Measurements from ENCODE around the gene ATXN2. TPM values are rescaled to one million over a fixed set of nuclear protein-coding genes. Genes with fewer than 3 reads are reported as not detected.

The ATXN2 gene
- total and polyA plus RNA-seq, 2 experiments from 2014 or later, result 19.2 to 56.4 TPM

DNA sequence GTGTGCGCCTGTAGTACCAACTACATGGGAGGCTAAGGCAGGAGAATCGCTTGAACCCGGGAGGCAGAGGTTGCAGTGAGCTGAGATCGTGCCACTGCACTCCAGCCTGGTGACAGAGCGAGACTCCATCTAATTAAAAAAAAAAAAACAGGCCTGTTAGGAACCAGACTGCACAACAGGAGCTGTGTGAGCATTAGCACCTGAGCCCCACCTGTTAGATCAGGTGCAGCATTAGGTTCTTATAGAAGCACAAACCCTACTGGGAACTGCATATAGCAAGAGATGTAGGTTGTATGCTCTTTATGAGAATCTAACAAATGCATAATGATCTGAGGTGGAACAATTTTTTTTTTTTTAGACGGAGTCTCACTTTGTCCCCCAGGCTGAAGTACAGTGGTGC lies 8.6 kb downstream of the ATXN2 start:
- in situ Hi-C loops (cut with MboI), result no loop called here
- H3K4me2 ChIP-seq (ENCODE audit: unreplicated experiment), result no peak overlapping the region
- no peak overlapping the region for H2AFZ ChIP-seq
- H3K27ac ChIP-seq, result no peak overlapping the region
- H3K9me3 ChIP-seq (ENCODE audit: low read depth), result no peaks in the 10 kb centered on the region
- no peaks in the 10 kb centered on the region for H3K27me3 ChIP-seq (replicated peaks; ENCODE audit: insufficient read depth)
- H3K9ac ChIP-seq, result no peak overlapping the region
- H4K20me1 ChIP-seq (ENCODE audit: insufficient read depth), result peaks cover 51% of the 10 kb centered on the region; the same call in 1 of the 2 replicates
- peaks cover 25% of the 10 kb centered on the region for H3K4me1 ChIP-seq (ENCODE audit: insufficient read depth)
- H3K36me3 ChIP-seq (ENCODE audit: low read depth), result no peaks in the 10 kb centered on the region
- H3K9me2 ChIP-seq (ENCODE audit: insufficient read depth), result no peaks in the 10 kb centered on the region
- H3K4me3 ChIP-seq, result no peak overlapping the region
- DNase-seq, result no peak
- peaks cover 100% of the 10 kb centered on the region for H3K79me2 ChIP-seq (ENCODE audit: insufficient read depth)
- 89 to 92% methylated on average over 6 of the region's 6 CpGs for WGBS, 2 experiments (ENCODE audit: low coverage in 1 of 2, low lambda C conversion rate in 2 of 2, missing lambda C conversion rate in 2 of 2)
- H3F3A ChIP-seq (ENCODE audit: insufficient read depth), result peaks cover 22% of the 10 kb centered on the region
- TF ChIP-seq EZH2phosphoT487 (IDR thresholded peaks at IDR 0.05; ENCODE audit: insufficient read depth, low read depth) (no peak), EZH2 (IDR thresholded peaks at IDR 0.05; ENCODE audit: insufficient read depth, poor library complexity, severe bottlenecking) (no peak)

DNA sequence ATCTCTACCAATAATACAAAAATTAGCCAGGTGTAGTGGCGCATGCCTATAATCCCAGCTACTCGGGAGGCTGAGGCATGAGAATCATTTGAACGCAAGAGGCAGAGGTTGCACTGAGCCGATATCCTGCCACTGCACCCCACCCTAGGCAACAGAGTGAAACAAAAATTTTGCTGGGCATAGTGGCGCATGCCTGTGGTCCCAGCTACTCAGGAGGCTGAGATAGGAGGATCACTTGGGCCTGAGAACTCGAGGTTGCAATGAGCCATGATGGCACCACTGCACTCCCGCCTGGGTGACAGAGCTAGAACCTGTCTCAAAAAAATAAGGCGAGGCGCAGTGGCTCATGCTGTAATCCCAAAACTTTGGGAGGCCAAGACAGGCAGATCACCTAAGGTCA lies 9.5 kb downstream of the ATXN2 start:
- Histone ChIP-seq H3K27ac (no peak overlapping the region), H3K4me3 (no peak overlapping the region), H3K4me2 (ENCODE audit: unreplicated experiment) (no peak overlapping the region), H3K4me1 (ENCODE audit: insufficient read depth) (peaks cover 16% of the 10 kb centered on the region), H3F3A (ENCODE audit: insufficient read depth) (peaks cover 16% of the 10 kb centered on the region), H3K27me3 (replicated peaks; ENCODE audit: insufficient read depth) (no peaks in the 10 kb centered on the region), H3K9ac (no peak overlapping the region), H4K20me1 (ENCODE audit: insufficient read depth) (peaks cover 43% of the 10 kb centered on the region; the same call in 1 of the 2 replicates), H3K9me3 (ENCODE audit: low read depth) (no peaks in the 10 kb centered on the region), H3K36me3 (ENCODE audit: low read depth) (no peaks in the 10 kb centered on the region), H2AFZ (no peak overlapping the region), H3K79me2 (ENCODE audit: insufficient read depth) (peaks cover 100% of the 10 kb centered on the region), H3K9me2 (ENCODE audit: insufficient read depth) (no peaks in the 10 kb centered on the region)
- in situ Hi-C loops (cut with MboI), result no loop called here
- TF ChIP-seq EZH2phosphoT487 (IDR thresholded peaks at IDR 0.05; ENCODE audit: insufficient read depth, low read depth), result no peak
- no peak for TF ChIP-seq EZH2 (IDR thresholded peaks at IDR 0.05; ENCODE audit: insufficient read depth, poor library complexity, severe bottlenecking)
- DNase-seq, result no peak
- 95 to 98% methylated on average over 9 of the region's 9 CpGs for WGBS, 2 experiments (ENCODE audit: low coverage in 1 of 2, low lambda C conversion rate in 2 of 2, missing lambda C conversion rate in 2 of 2)

DNA sequence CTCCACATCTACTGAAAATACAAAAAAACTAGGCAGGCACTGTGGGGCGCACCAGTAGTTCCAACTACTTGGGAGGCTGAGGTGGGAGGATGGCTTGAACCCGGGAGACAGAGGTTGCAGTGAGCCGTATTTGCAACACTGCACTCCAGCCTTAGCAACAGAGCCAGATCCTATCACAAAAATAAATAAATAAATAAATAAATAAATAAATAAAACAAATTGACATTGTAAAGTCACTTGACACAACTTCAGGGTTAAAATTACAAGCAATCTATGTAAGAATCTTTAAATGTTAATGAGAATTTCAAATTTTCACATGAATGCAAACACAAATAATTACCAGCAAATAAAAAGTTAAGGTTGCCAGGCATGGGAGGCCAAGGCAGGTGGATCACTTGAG lies 11.1 kb downstream of the ATXN2 start:
- no peaks in the 10 kb centered on the region for H3K4me1 ChIP-seq (ENCODE audit: insufficient read depth)
- H2AFZ ChIP-seq, result no peak overlapping the region
- in situ Hi-C loops (cut with MboI), result no loop called here
- peaks cover 37% of the 10 kb centered on the region; the same call in 1 of the 2 replicates for H4K20me1 ChIP-seq (ENCODE audit: insufficient read depth)
- H3K9ac ChIP-seq, result no peak overlapping the region
- WGBS, 2 experiments (ENCODE audit: low coverage in 1 of 2, low lambda C conversion rate in 2 of 2, missing lambda C conversion rate in 2 of 2), result 97 to 99% methylated on average over 3 of the region's 3 CpGs
- 0 out of 2 replicates have a peak, but pooled peaks cover under 1% of the 10 kb centered on the region for H3F3A ChIP-seq (ENCODE audit: insufficient read depth)
- H3K9me3 ChIP-seq (ENCODE audit: low read depth), result no peaks in the 10 kb centered on the region
- no peaks in the 10 kb centered on the region for H3K27me3 ChIP-seq (replicated peaks; ENCODE audit: insufficient read depth)
- TF ChIP-seq EZH2phosphoT487 (IDR thresholded peaks at IDR 0.05; ENCODE audit: insufficient read depth, low read depth) (no peak), EZH2 (IDR thresholded peaks at IDR 0.05; ENCODE audit: insufficient read depth, poor library complexity, severe bottlenecking) (no peak)
- H3K4me2 ChIP-seq (ENCODE audit: unreplicated experiment), result no peak overlapping the region
- no peaks in the 10 kb centered on the region for H3K9me2 ChIP-seq (ENCODE audit: insufficient read depth)
- no peak overlapping the region for H3K27ac ChIP-seq
- DNase-seq, result no peak
- H3K36me3 ChIP-seq (ENCODE audit: low read depth), result no peaks in the 10 kb centered on the region
- no peak overlapping the region for H3K4me3 ChIP-seq
- peaks cover 100% of the 10 kb centered on the region for H3K79me2 ChIP-seq (ENCODE audit: insufficient read depth)

DNA sequence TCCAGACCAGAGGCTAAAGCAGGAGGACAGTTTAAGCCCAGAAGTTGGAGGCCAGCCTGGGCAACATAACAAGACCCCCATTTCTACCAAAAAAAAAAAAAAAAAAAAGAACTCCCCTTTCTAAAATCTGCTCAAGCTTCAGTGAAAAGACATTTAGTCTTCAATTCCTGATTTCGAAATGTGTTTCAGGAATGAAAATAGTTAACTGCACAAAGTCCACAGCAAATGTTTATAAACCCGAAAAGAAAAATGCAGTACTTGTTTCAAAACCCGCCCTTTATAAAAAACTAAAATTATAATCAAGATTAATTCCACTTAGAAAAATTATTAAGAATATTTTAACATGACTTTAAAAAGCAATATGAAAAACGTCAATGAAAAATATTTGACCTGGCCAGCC lies 12.1 kb downstream of the ATXN2 start:
- no peak overlapping the region for H2AFZ ChIP-seq
- H3K4me1 ChIP-seq (ENCODE audit: insufficient read depth), result no peaks in the 10 kb centered on the region
- DNase-seq, result no peak
- H4K20me1 ChIP-seq (ENCODE audit: insufficient read depth), result peaks cover 37% of the 10 kb centered on the region; the same call in 1 of the 2 replicates
- no peaks in the 10 kb centered on the region for H3K9me2 ChIP-seq (ENCODE audit: insufficient read depth)
- H3K9me3 ChIP-seq (ENCODE audit: low read depth), result no peaks in the 10 kb centered on the region
- no peaks in the 10 kb centered on the region for H3K36me3 ChIP-seq (ENCODE audit: low read depth)
- H3F3A ChIP-seq (ENCODE audit: insufficient read depth), result no peaks in the 10 kb centered on the region
- H3K27me3 ChIP-seq (replicated peaks; ENCODE audit: insufficient read depth), result no peaks in the 10 kb centered on the region
- in situ Hi-C loops (cut with MboI), result no loop called here
- TF ChIP-seq EZH2phosphoT487 (IDR thresholded peaks at IDR 0.05; ENCODE audit: insufficient read depth, low read depth) (no peak), EZH2 (IDR thresholded peaks at IDR 0.05; ENCODE audit: insufficient read depth, poor library complexity, severe bottlenecking) (no peak)
- WGBS, 2 experiments (ENCODE audit: low coverage in 1 of 2, low lambda C conversion rate in 2 of 2, missing lambda C conversion rate in 2 of 2), result 63 to 67% methylated on average over 4 of the region's 4 CpGs
- peaks cover 100% of the 10 kb centered on the region for H3K79me2 ChIP-seq (ENCODE audit: insufficient read depth)
- no peak overlapping the region for H3K4me2 ChIP-seq (ENCODE audit: unreplicated experiment)
- no peak overlapping the region for H3K9ac ChIP-seq
- no peak overlapping the region for H3K27ac ChIP-seq
- no peak overlapping the region for H3K4me3 ChIP-seq

DNA sequence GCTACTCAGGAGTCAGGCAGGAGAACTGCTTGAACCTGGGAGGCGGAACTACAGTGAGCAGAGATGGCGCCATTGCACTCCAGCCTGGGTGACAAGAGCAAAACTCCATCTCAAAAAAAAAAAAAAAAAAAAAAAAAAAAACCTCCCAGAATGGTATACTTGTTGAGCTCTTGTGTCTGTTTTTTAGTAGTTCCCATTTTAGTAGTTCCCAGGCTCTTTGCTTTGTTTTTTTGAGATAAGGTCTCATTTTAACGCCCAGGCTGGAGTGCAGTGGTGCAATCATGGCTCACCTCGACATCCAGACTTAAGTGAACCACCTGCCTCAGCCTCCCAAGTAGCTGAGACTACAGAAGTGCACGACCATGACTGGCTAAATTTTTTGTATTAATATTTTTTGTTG lies 13.4 kb downstream of the ATXN2 start:
- TF ChIP-seq EZH2 (IDR thresholded peaks at IDR 0.05; ENCODE audit: insufficient read depth, poor library complexity, severe bottlenecking), result no peak
- TF ChIP-seq EZH2phosphoT487 (IDR thresholded peaks at IDR 0.05; ENCODE audit: insufficient read depth, low read depth), result no peak
- peaks cover 31% of the 10 kb centered on the region; the same call in 1 of the 2 replicates for H4K20me1 ChIP-seq (ENCODE audit: insufficient read depth)
- H3K9me3 ChIP-seq (ENCODE audit: low read depth), result no peaks in the 10 kb centered on the region
- H3K9ac ChIP-seq, result no peak overlapping the region
- in situ Hi-C loops (cut with MboI), result no loop called here
- no peaks in the 10 kb centered on the region for H3K27me3 ChIP-seq (replicated peaks; ENCODE audit: insufficient read depth)
- 87 to 89% methylated on average over 5 of the region's 5 CpGs for WGBS, 2 experiments (ENCODE audit: low coverage in 1 of 2, low lambda C conversion rate in 2 of 2, missing lambda C conversion rate in 2 of 2)
- H3K27ac ChIP-seq, result no peak overlapping the region
- H3F3A ChIP-seq (ENCODE audit: insufficient read depth), result no peaks in the 10 kb centered on the region
- no peak overlapping the region for H3K4me3 ChIP-seq
- peaks cover 100% of the 10 kb centered on the region for H3K79me2 ChIP-seq (ENCODE audit: insufficient read depth)
- no peaks in the 10 kb centered on the region for H3K36me3 ChIP-seq (ENCODE audit: low read depth)
- no peaks in the 10 kb centered on the region for H3K9me2 ChIP-seq (ENCODE audit: insufficient read depth)
- no peak overlapping the region for H2AFZ ChIP-seq
- no peaks in the 10 kb centered on the region for H3K4me1 ChIP-seq (ENCODE audit: insufficient read depth)
- no peak overlapping the region for H3K4me2 ChIP-seq (ENCODE audit: unreplicated experiment)
- DNase-seq, result no peak
